Measurements from ENCODE around the gene MADD. TPM values are rescaled to one million over a fixed set of nuclear protein-coding genes. Genes with fewer than 3 reads are reported as not detected.

The MADD gene
- total and polyA plus RNA-seq, 2 experiments from 2014 or later = 13.4 to 43.8 TPM

- TF ChIP-seq ZNF462 (CRISPR knock-in tag; IDR thresholded peaks at IDR 0.05) = no peak
- TF ChIP-seq JUNB (IDR thresholded peaks at IDR 0.05; ENCODE audit: unreplicated experiment) = no peak
Observed at GRCh38 chr11:47359586-47359985, 89.7 kb downstream of the MADD start (continued).

DNA sequence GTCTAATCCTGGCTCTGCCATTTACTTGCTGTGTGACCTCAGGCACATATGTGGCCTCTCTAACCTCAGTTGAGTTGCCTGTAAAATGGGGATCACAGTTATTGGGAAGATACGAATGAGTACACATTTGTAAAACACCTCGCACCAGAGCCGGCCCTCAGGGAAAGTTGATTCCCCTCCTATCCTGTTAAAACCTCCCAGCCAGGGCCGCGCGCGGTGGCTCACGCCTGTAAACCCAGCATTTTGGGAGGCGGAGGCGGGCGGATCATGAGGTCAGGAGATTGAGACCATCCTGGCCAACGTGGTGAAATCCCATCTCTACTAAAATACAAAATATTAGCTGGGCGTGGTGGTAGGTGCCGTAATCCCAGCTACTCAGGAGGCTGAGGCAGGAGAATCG is 90.4 kb downstream of the MADD start:
- no peak for DNase-seq (ENCODE audit: low spot score)
- no peak overlapping the region for H3K4me3 Mint-ChIP-seq
- no peaks in the 10 kb centered on the region for H3K4me1 ChIP-seq (ENCODE audit: insufficient read depth)
- H3K9me3 Mint-ChIP-seq = no peaks in the 10 kb centered on the region
- H3K36me3 ChIP-seq (ENCODE audit: insufficient read depth) = no peaks in the 10 kb centered on the region
- no peaks in the 10 kb centered on the region for H3K27me3 ChIP-seq (ENCODE audit: insufficient read depth)
- H3K27me3 Mint-ChIP-seq (ENCODE audit: insufficient read depth, low read depth, poor library complexity) = peaks cover 3% of the 10 kb centered on the region
- no peaks in the 10 kb centered on the region for H3K79me2 ChIP-seq (replicated peaks; ENCODE audit: insufficient read depth)
- H4K20me1 ChIP-seq (replicated peaks; ENCODE audit: insufficient read depth) = no peaks in the 10 kb centered on the region
- H3K36me3 Mint-ChIP-seq (ENCODE audit: low read depth) = no peaks in the 10 kb centered on the region
- H3K4me1 Mint-ChIP-seq = no peaks in the 10 kb centered on the region
- H3K27ac Mint-ChIP-seq = no peak overlapping the region
- H3F3A ChIP-seq (replicated peaks; ENCODE audit: low read depth) = peaks cover 18% of the 10 kb centered on the region
- no peak for ATAC-seq
- H3K4me2 ChIP-seq = no peak overlapping the region
- H3K27ac ChIP-seq (ENCODE audit: low read depth) = no peak overlapping the region
- H3K4me3 ChIP-seq = no peak overlapping the region
- H3K9me2 ChIP-seq (ENCODE audit: insufficient read depth) = no peaks in the 10 kb centered on the region
- H2AFZ ChIP-seq = no peak overlapping the region
- TF ChIP-seq POLR2AphosphoS5 (IDR thresholded peaks at IDR 0.05; ENCODE audit: low read depth) (no peak), ZNF331 (CRISPR knock-in tag; IDR thresholded peaks at IDR 0.05; ENCODE audit: low read depth) (no peak), STAT1 (IDR thresholded peaks at IDR 0.05; ENCODE audit: unreplicated experiment) (no peak), NANOG (IDR thresholded peaks at IDR 0.05; ENCODE audit: borderline replicate concordance) (no peak), ZNF462 (CRISPR knock-in tag; IDR thresholded peaks at IDR 0.05) (no peak), ZNF114 (CRISPR knock-in tag; IDR thresholded peaks at IDR 0.05) (no peak), EZH2 (IDR thresholded peaks at IDR 0.05; ENCODE audit: low read depth, unreplicated experiment) (no peak), CREB1 (CRISPR knock-in tag; IDR thresholded peaks at IDR 0.05; ENCODE audit: low read depth) (no peak), JUNB (IDR thresholded peaks at IDR 0.05; ENCODE audit: unreplicated experiment) (no peak), ETS1 (IDR thresholded peaks at IDR 0.05) (no peak)

Measured in GM23338 (cell line).